ENCODE data around the gene IL6R. TPM values are rescaled to one million over a fixed set of nuclear protein-coding genes. Genes with fewer than 3 reads are reported as not detected.
"Not testable (repeated sequence)": the region's sequence is repeated elsewhere in the genome, so short reads cannot be mapped to it uniquely, and the experiment has no call there.

IL6R gene
- total RNA-seq, 1 donor from 2014 or later: 2.8 TPM

GRCh38 chr1:154483941-154484803 lies 79.0 kb downstream of the IL6R start:
- no peak for DNase-seq

GRCh38 chr1:154485106-154485505 lies 80.0 kb downstream of the IL6R start:
- no peak for DNase-seq

- DNase-seq: no peak
Measured at GRCh38 chr1:154485910-154486496, 80.9 kb downstream of the IL6R start.

GRCh38 chr1:154486756-154487155 lies 81.6 kb downstream of the IL6R start:
- DNase-seq: not testable (repeated sequence)

GRCh38 chr1:154488922-154489321 lies 83.8 kb downstream of the IL6R start:
- DNase-seq: no peak

- DNase-seq: no peak
Measured at GRCh38 chr1:154489695-154490274, 84.6 kb downstream of the IL6R start.

GRCh38 chr1:154490317-154490716 lies 85.2 kb downstream of the IL6R start:
- no peak for DNase-seq

- no peak for DNase-seq
Measured at GRCh38 chr1:154492115-154492514, 87.0 kb downstream of the IL6R start.

GRCh38 chr1:154493276-154493675 lies 88.1 kb downstream of the IL6R start:
- DNase-seq: no peak

GRCh38 chr1:154495496-154496273 lies 90.5 kb downstream of the IL6R start:
- DNase-seq: no peak

GRCh38 chr1:154496383-154496782 lies 91.2 kb downstream of the IL6R start:
- no peak for DNase-seq

GRCh38 chr1:154497026-154497806 lies 92.1 kb downstream of the IL6R start:
- DNase-seq: no peak

- DNase-seq: no peak
Measured at GRCh38 chr1:154499446-154499845, 94.3 kb downstream of the IL6R start.

GRCh38 chr1:154500533-154500932 lies 95.4 kb downstream of the IL6R start:
- no peak for DNase-seq

GRCh38 chr1:154501423-154502065 lies 96.4 kb downstream of the IL6R start:
- no peak for DNase-seq

- DNase-seq: no peak
Measured at GRCh38 chr1:154502066-154502743, 97.1 kb downstream of the IL6R start, which contains the start of the genes SHE and TDRD10. TSS of gene SHE (minus strand) at chr1:154502412. CDS start at chr1:154502026, 386 bp downstream. TSS of gene TDRD10 (plus strand) at chr1:154502219. CDS start at chr1:154506904, 4,685 bp downstream.

- no peak for DNase-seq
Measured at GRCh38 chr1:154502744-154503115, 97.6 kb downstream of the IL6R start.

GRCh38 chr1:154503898-154504297 lies 98.8 kb downstream of the IL6R start:
- DNase-seq: no peak

- no peak for DNase-seq
Measured at GRCh38 chr1:154512760-154513159, 107.6 kb downstream of the IL6R start.

GRCh38 chr1:154514066-154514553 lies 109.0 kb downstream of the IL6R start:
- DNase-seq: no peak

All from occipital lobe (tissue), 2 donors.